Measurements from ENCODE around the gene TP53I3. TPM values are rescaled to one million over a fixed set of nuclear protein-coding genes. Genes with fewer than 3 reads are reported as not detected.

The TP53I3 gene
- total RNA-seq, 2 experiments from 2014 or later = 1.8 to 2.6 TPM

DNA sequence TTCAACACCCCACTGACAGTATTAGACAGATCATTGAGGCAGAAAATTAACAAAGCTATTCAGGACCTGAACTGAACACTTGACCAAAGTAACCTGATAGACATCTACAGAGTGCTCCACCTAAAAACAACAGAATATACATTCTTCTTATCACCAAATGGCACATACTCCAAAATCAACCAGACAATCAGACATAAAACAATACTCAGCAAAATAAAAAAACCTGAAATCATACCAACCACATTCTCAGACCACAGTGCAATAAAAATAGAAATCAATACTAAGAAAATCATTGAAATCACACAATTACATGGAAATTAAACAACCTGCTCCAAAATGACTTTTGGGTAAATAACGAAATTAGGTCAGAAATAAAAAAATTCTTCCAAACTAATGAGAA, 22.7 kb upstream of the TP53I3 start:
- Mint-ChIP-seq H3K4me3 (no peak overlapping the region), H3K27me3 (no peaks in the 10 kb centered on the region), H3K4me1 (ENCODE audit: low read depth) (no peaks in the 10 kb centered on the region), H3K9me3 (peaks cover 21% of the 10 kb centered on the region), H3K27ac (no peak overlapping the region), H3K36me3 (ENCODE audit: low read depth) (peaks cover 2% of the 10 kb centered on the region)
- CTCF ChIA-PET = interaction anchor here (2.2 kb wide), 1 partner anchor 23 kb away, joined by 8 read pairs; the partner anchor contains the start of gene TP53I3
- POLR2A ChIA-PET = interaction anchor here (0.6 kb wide), 1 partner anchor 275 kb away, joined by 3 read pairs; no protein-coding TSS in a partner anchor
- TF ChIP-seq, protein P1, sequence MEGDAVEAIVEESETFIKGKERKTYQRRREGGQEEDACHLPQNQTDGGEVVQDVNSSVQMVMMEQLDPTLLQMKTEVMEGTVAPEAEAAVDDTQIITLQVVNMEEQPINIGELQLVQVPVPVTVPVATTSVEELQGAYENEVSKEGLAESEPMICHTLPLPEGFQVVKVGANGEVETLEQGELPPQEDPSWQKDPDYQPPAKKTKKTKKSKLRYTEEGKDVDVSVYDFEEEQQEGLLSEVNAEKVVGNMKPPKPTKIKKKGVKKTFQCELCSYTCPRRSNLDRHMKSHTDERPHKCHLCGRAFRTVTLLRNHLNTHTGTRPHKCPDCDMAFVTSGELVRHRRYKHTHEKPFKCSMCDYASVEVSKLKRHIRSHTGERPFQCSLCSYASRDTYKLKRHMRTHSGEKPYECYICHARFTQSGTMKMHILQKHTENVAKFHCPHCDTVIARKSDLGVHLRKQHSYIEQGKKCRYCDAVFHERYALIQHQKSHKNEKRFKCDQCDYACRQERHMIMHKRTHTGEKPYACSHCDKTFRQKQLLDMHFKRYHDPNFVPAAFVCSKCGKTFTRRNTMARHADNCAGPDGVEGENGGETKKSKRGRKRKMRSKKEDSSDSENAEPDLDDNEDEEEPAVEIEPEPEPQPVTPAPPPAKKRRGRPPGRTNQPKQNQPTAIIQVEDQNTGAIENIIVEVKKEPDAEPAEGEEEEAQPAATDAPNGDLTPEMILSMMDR (IDR thresholded peaks at IDR 0.05) = no peak
- DNase-seq (no peak), ATAC-seq (no peak)
- intact Hi-C loops (cut with micrococcal nuclease) = no loop called here

DNA sequence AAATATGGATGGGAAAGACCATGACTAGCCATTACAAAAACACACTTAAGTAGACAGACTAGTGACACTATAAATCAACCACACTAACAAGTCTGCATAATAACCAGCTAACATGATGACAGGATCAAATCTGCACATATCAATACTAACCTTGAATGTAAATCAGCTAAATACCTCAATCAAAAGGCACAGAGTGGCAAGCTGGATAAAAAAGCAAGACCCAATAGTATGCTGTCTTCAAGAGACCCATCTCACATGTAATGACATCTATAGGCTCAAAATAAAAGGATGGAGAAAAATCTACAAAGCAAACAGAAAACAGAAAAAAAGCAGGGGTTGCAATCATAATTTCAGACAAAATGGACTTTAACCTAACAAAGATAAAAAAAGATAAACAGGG, 22.2 kb upstream of the TP53I3 start:
- POLR2A ChIA-PET = no interaction called here

DNA sequence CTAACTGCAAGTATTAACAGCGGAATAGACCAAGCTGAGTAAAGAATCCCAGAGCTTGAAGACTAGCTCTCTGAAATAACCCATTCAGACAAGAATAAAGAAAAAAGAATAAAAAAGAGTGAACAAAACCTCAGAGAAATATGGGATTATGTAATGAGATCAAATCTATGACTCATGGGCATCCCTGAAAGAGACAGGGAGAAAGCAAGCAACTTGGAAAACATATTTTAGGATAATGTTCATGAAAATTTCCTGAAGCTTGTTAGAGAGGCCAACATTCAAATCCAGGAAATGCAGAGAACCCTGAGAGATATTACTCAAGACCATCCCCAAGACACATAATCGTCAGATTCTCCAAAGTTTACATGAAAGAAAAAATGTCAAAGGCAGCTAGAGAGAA, 21.2 kb upstream of the TP53I3 start:
- Mint-ChIP-seq H3K4me3 (no peak overlapping the region), H3K27ac (no peak overlapping the region), H3K4me1 (ENCODE audit: low read depth) (no peaks in the 10 kb centered on the region), H3K27me3 (no peaks in the 10 kb centered on the region), H3K9me3 (peaks cover 21% of the 10 kb centered on the region), H3K36me3 (ENCODE audit: low read depth) (peaks cover 5% of the 10 kb centered on the region)
- ChIA-PET POLR2A (no interaction called here), CTCF (interaction anchor here (1.0 to 2.2 kb wide), 3 partner anchors 22 to 281 kb away, joined by 3 to 8 read pairs (median 4); partner anchors contain the start of gene TP53I3)
- TF ChIP-seq, protein P1 (IDR thresholded peaks at IDR 0.05) = no peak
- ATAC-seq (no peak), DNase-seq (no peak)
- intact Hi-C loops (cut with micrococcal nuclease) = no loop called here

More for the DNA sequence above, 22.2 kb upstream of the TP53I3 start:
- Mint-ChIP-seq H3K27me3 (no peaks in the 10 kb centered on the region), H3K9me3 (peaks cover 21% of the 10 kb centered on the region), H3K4me1 (ENCODE audit: low read depth) (no peaks in the 10 kb centered on the region), H3K4me3 (no peak overlapping the region), H3K36me3 (ENCODE audit: low read depth) (peaks cover 3% of the 10 kb centered on the region), H3K27ac (no peak overlapping the region)
- intact Hi-C loops (cut with micrococcal nuclease) = no loop called here
- DNase-seq (no peak), ATAC-seq (no peak)
- CTCF ChIA-PET = interaction anchor here (0.6 to 2.2 kb wide), 2 partner anchors 14 to 23 kb away, joined by 4 to 8 read pairs; partner anchors contain the start of gene TP53I3
- TF ChIP-seq, protein P1 (IDR thresholded peaks at IDR 0.05) = no peak

DNA sequence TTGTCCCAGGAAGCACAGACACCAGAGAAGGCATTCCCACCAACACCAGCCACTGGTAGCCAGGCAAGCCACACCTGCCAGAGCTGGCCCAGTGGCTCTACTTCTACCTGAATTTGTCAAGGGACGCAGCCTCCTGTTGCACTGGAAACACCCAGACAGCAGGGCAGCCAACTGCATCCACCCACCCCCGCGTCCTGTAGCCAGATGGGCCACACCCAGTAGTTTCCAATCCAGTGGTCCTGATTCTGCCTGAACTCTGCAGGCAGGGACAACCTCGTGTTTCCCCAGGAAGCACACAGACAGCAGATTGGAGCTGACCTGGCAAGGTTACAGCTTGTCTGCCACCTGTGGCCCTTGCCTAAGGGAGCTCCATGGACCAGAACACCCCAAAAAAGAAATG, 20.3 kb upstream of the TP53I3 start:
- POLR2A ChIA-PET = no interaction called here
- ATAC-seq (no peak), DNase-seq (no peak)
- H3K9me3 Mint-ChIP-seq = peaks cover 21% of the 10 kb centered on the region
- H3K27ac Mint-ChIP-seq = no peak overlapping the region
- H3K4me1 Mint-ChIP-seq (ENCODE audit: low read depth) = no peaks in the 10 kb centered on the region
- H3K4me3 Mint-ChIP-seq = no peak overlapping the region
- TF ChIP-seq, protein P1 (IDR thresholded peaks at IDR 0.05) = no peak
- CTCF ChIA-PET = no interaction called here
- H3K27me3 Mint-ChIP-seq = no peaks in the 10 kb centered on the region
- intact Hi-C loops (cut with micrococcal nuclease) = no loop called here
- peaks cover 10% of the 10 kb centered on the region for H3K36me3 Mint-ChIP-seq (ENCODE audit: low read depth)

DNA sequence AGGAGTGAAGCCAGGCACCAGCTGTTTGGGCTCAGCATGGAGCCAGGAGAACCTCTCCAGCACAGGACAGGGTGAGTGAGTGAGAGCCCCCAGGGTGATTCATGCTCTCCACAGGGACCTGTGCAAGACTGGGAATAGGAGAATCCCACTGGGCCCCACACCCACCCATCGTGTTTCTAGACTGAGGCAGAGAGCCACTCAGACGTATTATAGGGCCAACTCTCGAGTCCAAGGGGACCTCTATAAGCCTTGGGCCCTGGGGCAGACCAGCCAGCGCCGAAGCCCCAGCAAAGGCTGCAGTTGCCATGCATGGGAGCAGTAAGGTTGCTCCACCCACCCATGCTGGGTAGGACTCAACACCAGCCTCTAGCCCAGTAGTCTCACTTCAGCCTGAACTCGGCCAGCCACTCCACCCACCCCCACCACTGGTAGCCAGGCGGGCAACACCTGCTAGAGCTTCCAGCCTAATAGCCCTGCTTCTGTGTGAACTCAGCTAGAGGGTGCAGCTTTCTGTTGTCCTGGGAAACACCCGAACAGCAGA, 19.5 kb upstream of the TP53I3 start:
- Mint-ChIP-seq H3K4me3 (no peak overlapping the region), H3K36me3 (ENCODE audit: low read depth) (peaks cover 13% of the 10 kb centered on the region), H3K27ac (no peak overlapping the region), H3K9me3 (peaks cover 21% of the 10 kb centered on the region), H3K27me3 (no peaks in the 10 kb centered on the region), H3K4me1 (ENCODE audit: low read depth) (no peaks in the 10 kb centered on the region)
- POLR2A ChIA-PET = no interaction called here
- intact Hi-C loops (cut with micrococcal nuclease) = no loop called here
- DNase-seq (no peak), ATAC-seq (no peak)
- CTCF ChIA-PET = interaction anchor here (1.4 kb wide), 1 partner anchor 20 kb away, joined by 10 read pairs; the partner anchor contains the start of gene TP53I3
- TF ChIP-seq, protein P1 (IDR thresholded peaks at IDR 0.05) = no peak

All from activated CD8-positive, alpha-beta T cell treated with anti-CD3 and anti-CD28 coated beads for 36 hours (primary cell).